Keratinocyte (primary cell): ENCODE measurements around the gene SMARCD1. TPM values are rescaled to one million over a fixed set of nuclear protein-coding genes. Genes with fewer than 3 reads are reported as not detected.

Experiments
- DNase-seq: peaks from one replicate; pipeline ENCODE4 v3.0.0-alpha.2; 2011; ENCODE audit warnings: low read depth, missing footprints, low spot score
- FAIRE-seq: peaks from 2 replicates; lab custom pipeline; 2011; peaks lifted over from hg19 to GRCh38; lab: Jason Lieb, UNC
- H2AFZ ChIP-seq: 2 replicates; pipeline ENCODE4 v1.6.0; 2012; ENCODE audit warnings: low read length, control low read depth, inconsistent platforms; ENCODE audit not compliant: control insufficient read depth
- H3K27ac ChIP-seq: 2 replicates; pipeline ENCODE4 v1.5.1; 2011; ENCODE audit warnings: low read length; ENCODE audit not compliant: control insufficient read depth, insufficient read depth
- H3K27me3 ChIP-seq: 3 replicates; pipeline ENCODE4 v1.6.0; 2011; ENCODE audit warnings: low read length; ENCODE audit not compliant: control insufficient read depth, insufficient read depth; ENCODE audit errors: extremely low read depth
- H3K36me3 ChIP-seq, 2 experiments: 2 replicates in 1 of 2; 3 replicates in 1 of 2; pipeline ENCODE4 v1.5.1; 2011; ENCODE audit warnings: low read length in 2 of 2, mild to moderate bottlenecking in 1 of 2; ENCODE audit not compliant: control insufficient read depth in 2 of 2, insufficient read depth in 2 of 2; ENCODE audit errors: extremely low read depth in 1 of 2
- H3K4me1 ChIP-seq: 3 replicates; pipeline ENCODE4 v1.5.1; 2011; ENCODE audit warnings: low read length; ENCODE audit not compliant: control insufficient read depth, insufficient read depth; ENCODE audit errors: extremely low read depth
- H3K4me2 ChIP-seq: 3 replicates; pipeline ENCODE4 v1.6.0; 2011; ENCODE audit warnings: low read depth, low read length; ENCODE audit not compliant: control insufficient read depth, insufficient read depth; ENCODE audit errors: extremely low read depth
- H3K4me3 ChIP-seq, 3 experiments: fragments of 200-600 bp in 1 of 3; sonication (generic) in 1 of 3; 2 replicates in 2 of 3; 3 replicates in 1 of 3; pipeline ENCODE4 v1.5.1; 2011 to 2016; ENCODE audit warnings: low read length in 3 of 3, mild to moderate bottlenecking in 3 of 3, control low read depth in 2 of 3, inconsistent platforms in 1 of 3, low read depth in 1 of 3, mixed read lengths in 1 of 3, mixed run types in 1 of 3, moderate library complexity in 1 of 3; ENCODE audit not compliant: control insufficient read depth in 2 of 3, insufficient read depth in 2 of 3; ENCODE audit errors: extremely low read depth in 1 of 3
- H3K79me2 ChIP-seq: 2 replicates; pipeline ENCODE4 v1.6.0; 2012; ENCODE audit warnings: low read length; ENCODE audit not compliant: control insufficient read depth, insufficient read depth
- H3K9ac ChIP-seq: 3 replicates; pipeline ENCODE4 v1.6.0; 2011; ENCODE audit warnings: low read length; ENCODE audit not compliant: control insufficient read depth, insufficient read depth; ENCODE audit errors: extremely low read depth
- H3K9me1 ChIP-seq: 3 replicates; pipeline ENCODE4 v1.6.0; 2011; ENCODE audit warnings: low read length; ENCODE audit not compliant: control insufficient read depth, insufficient read depth; ENCODE audit errors: extremely low read depth
- H3K9me3 ChIP-seq: 2 replicates; pipeline ENCODE4 v1.5.1; 2012; ENCODE audit warnings: low read depth, low read length; ENCODE audit not compliant: control insufficient read depth
- H4K20me1 ChIP-seq: 3 replicates; pipeline ENCODE4 v1.6.0; 2011; ENCODE audit warnings: low read length; ENCODE audit not compliant: control insufficient read depth, insufficient read depth; ENCODE audit errors: extremely low read depth
- CTCF ChIP-seq, 3 experiments: IDR thresholded peaks in 1 of 3; conservative IDR thresholded peaks in 1 of 3; optimal IDR thresholded peaks in 1 of 3; 2 replicates in 2 of 3; 3 replicates in 1 of 3; pipeline versions ENCODE3 to v1.5.1; 2011; ENCODE audit warnings: low read length in 3 of 3, mild to moderate bottlenecking in 3 of 3, moderate library complexity in 2 of 3, control low read depth in 1 of 3, inconsistent platforms in 1 of 3; ENCODE audit not compliant: insufficient read depth in 2 of 3; ENCODE audit errors: extremely low read depth in 1 of 3
- EZH2 ChIP-seq: IDR thresholded peaks from one replicate; pipeline ENCODE4 v1.6.1; 2012; ENCODE audit warnings: inconsistent platforms, mild to moderate bottlenecking, low read length, moderate library complexity
- dilution Hi-C: fragments of 300-500 bp; cut with MboI; formaldehyde crosslinking; loops from one replicate; pipeline ENCODE4 v1.7.0; 2020; ENCODE audit warnings: low sequenced_read_pairs; ENCODE audit not compliant: extremely low pct_ligation_motif_present
- polyA plus RNA-seq, 5 experiments: library from polyadenylated mRNA; depleted of rRNA in 3 of 5; stranded (reverse) in 3 of 5; stranded (forward) in 1 of 5; unstranded in 1 of 5; fragments of >200 nt; gene quantifications; 1 replicate in 1 of 5; 2 replicates in 3 of 5; 3 replicates in 1 of 5; pipeline versions ENCODE4 v1.2.1 to v1.2.3, GENCODE V29; 2011 to 2012; ENCODE audit warnings: missing spikeins in 2 of 5, low read depth in 1 of 5, low replicate concordance in 1 of 5

The SMARCD1 gene
- polyA plus RNA-seq, 1 donor (not counting 4 experiments of a cell fraction or from before 2014, with no cell fraction given), result 56.6 TPM

GRCh38 chr12:50078281-50078680, 6.9 kb upstream of the SMARCD1 start:
- no peak for TF ChIP-seq EZH2
- TF ChIP-seq CTCF (optimal IDR thresholded peaks at IDR 0.05 in 1 of 3, IDR thresholded peaks at IDR 0.05 in 1 of 3, conservative IDR thresholded peaks at IDR 0.05 in 1 of 3; ENCODE audit: extremely low read depth in 1 of 3, insufficient read depth in 2 of 3, low read length in 3 of 3), result no peak
- Histone ChIP-seq H3K79me2 (no peaks in the 10 kb centered on the region), H3K4me2 (no peak overlapping the region), H3K9me3 (no peaks in the 10 kb centered on the region), H3K36me3 (no peaks in the 10 kb centered on the region), H3K27ac (no peak overlapping the region), H3K27me3 (no peaks in the 10 kb centered on the region), H3K4me1 (peaks cover 3% of the 10 kb centered on the region), H4K20me1 (no peaks in the 10 kb centered on the region), H3K9me1 (no peaks in the 10 kb centered on the region), H2AFZ (no peak overlapping the region), H3K9ac (no peak overlapping the region), H3K4me3 (no peak overlapping the region)
- dilution Hi-C loops, result no loop called here
- FAIRE-seq, result no peak
- DNase-seq, result no peak

- DNase-seq, result no peak
- Histone ChIP-seq H3K27ac (no peak overlapping the region), H3K9me1 (no peaks in the 10 kb centered on the region), H3K9me3 (no peaks in the 10 kb centered on the region), H3K79me2 (peaks cover 2% of the 10 kb centered on the region), H4K20me1 (no peaks in the 10 kb centered on the region), H3K36me3 (no peaks in the 10 kb centered on the region), H3K9ac (no peak overlapping the region), H3K27me3 (no peaks in the 10 kb centered on the region), H2AFZ (no peak overlapping the region), H3K4me2 (no peak overlapping the region), H3K4me1 (peaks cover 3% of the 10 kb centered on the region), H3K4me3 (no peak overlapping the region)
- FAIRE-seq, result no peak
- TF ChIP-seq CTCF (optimal IDR thresholded peaks at IDR 0.05 in 1 of 3, IDR thresholded peaks at IDR 0.05 in 1 of 3, conservative IDR thresholded peaks at IDR 0.05 in 1 of 3; ENCODE audit: extremely low read depth in 1 of 3, insufficient read depth in 2 of 3, low read length in 3 of 3) (no peak), EZH2 (no peak)
- dilution Hi-C loops, result no loop called here
Observed at GRCh38 chr12:50079771-50080170, 5.4 kb upstream of the SMARCD1 start.
